HCEC 1CT (cell line): ENCODE measurements around the gene CSF2.
"Not testable (repeated sequence)": the region's sequence is repeated elsewhere in the genome, so short reads cannot be mapped to it uniquely, and the experiment has no call there.

ENCODE experiments used
- DNase-seq: peaks from one replicate; pipeline ENCODE4 v3.0.0-alpha.2; 2017

The CSF2 gene

DNA sequence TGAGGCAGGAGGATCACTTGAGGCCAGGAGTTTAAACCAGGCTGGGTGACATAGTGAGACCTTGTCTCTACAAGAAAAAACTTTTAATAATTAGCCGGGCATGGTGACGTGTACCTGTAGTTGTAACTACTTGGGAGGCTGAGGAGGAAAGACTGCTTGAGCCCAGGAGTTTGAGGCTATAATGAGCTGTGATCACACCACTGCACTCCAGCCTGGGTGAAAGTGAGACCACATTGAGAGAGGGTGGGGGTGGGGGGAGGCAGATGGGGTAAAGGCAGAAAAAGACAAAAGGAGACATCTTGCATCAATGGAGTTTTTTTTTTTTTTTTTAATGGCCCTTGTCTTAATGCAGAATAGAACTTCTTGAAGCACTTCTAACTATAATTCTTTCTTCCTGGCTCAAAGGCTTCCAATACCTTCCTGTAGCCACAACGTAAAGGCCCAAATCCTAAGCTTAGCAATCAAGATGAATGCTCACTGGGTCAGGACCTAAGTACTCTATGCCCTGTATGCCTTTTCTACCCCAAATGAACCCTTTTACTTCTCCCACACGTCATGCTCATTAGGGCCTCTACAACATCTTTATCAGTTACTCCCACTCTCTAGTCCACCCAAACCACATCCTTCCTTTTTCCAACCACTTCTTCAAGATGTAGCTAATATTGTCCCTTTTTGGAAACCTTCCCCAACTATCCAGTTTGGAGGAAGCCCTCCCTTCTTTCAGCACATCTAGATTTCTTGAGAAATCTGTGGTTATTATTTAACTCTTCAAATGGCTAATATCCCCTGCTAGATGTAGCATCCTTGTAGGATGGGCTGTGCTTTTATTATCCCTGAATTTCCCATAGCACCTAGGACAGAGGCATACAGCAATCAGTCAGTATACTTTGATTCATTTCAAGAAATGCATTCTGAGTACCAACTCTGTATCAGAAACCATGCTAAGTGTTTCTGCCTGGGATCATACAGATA lies 40.8 kb downstream of the CSF2 start:
- no peak for DNase-seq

DNA sequence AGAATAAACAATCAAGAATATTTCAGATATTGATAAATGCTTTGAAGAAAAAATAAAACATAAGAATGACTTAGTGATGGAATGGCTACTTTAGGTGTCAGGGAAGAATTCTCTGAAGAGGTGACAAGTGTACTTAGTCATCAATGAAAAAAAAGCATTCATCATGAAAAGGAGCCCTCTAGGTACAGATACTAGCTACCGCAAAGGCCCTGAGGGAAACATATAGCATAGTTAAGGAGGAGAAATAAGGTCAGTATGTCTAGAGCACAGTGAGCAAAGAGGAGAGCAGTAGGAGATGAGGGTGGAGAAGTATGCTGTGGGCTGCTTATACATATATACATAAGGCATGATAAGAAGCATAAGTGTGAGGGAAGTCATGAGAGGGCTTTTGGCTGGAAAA lies 41.8 kb downstream of the CSF2 start:
- no peak for DNase-seq

- no peak for DNase-seq
These were observed 42.5 kb downstream of the CSF2 start for GRCh38 chr5:132116072-132116471.

- DNase-seq, result not testable (repeated sequence)
These were observed 43.4 kb downstream of the CSF2 start for GRCh38 chr5:132116909-132117489.

- DNase-seq, result not testable (repeated sequence)
These were observed 47.1 kb downstream of the CSF2 start for GRCh38 chr5:132120717-132121116.

GRCh38 chr5:132122971-132123370 lies 49.4 kb downstream of the CSF2 start:
- not testable (repeated sequence) for DNase-seq

- not testable (repeated sequence) for DNase-seq
These were observed 50.0 kb downstream of the CSF2 start for GRCh38 chr5:132123578-132123977.
